Measurements from ENCODE around the gene OR4N5.

OR4N5 gene

GRCh38 chr14:20194101-20194500 is 55.5 kb downstream of the OR4N5 start:
- TF ChIP-seq, protein P1, sequence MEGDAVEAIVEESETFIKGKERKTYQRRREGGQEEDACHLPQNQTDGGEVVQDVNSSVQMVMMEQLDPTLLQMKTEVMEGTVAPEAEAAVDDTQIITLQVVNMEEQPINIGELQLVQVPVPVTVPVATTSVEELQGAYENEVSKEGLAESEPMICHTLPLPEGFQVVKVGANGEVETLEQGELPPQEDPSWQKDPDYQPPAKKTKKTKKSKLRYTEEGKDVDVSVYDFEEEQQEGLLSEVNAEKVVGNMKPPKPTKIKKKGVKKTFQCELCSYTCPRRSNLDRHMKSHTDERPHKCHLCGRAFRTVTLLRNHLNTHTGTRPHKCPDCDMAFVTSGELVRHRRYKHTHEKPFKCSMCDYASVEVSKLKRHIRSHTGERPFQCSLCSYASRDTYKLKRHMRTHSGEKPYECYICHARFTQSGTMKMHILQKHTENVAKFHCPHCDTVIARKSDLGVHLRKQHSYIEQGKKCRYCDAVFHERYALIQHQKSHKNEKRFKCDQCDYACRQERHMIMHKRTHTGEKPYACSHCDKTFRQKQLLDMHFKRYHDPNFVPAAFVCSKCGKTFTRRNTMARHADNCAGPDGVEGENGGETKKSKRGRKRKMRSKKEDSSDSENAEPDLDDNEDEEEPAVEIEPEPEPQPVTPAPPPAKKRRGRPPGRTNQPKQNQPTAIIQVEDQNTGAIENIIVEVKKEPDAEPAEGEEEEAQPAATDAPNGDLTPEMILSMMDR (IDR thresholded peaks at IDR 0.05; ENCODE audit: low read depth, low read length), result no peak
- no peak for DNase-seq (ENCODE audit: extremely low read depth, low read depth)

Data from AG09319 (cell line).